ENCODE data around the gene SH3RF3. TPM values are rescaled to one million over a fixed set of nuclear protein-coding genes. Genes with fewer than 3 reads are reported as not detected.

SH3RF3 gene
- total RNA-seq (2014; rRNA removed; shearing (Covaris generic)) = 0.32 and 0.35 TPM in 2 replicates
- 0.77 and 1.1 TPM in 2 replicates for polyA plus RNA-seq (2015; cell fraction: cytosol; rRNA removed)
- polyA plus RNA-seq (2015; cell fraction: nucleus; rRNA removed) = 0.30 and 0.41 TPM in 2 replicates

GRCh38 chr2:109128616-109129355 is at the start of gene SH3RF3:
TSS of gene SH3RF3 (plus strand) at chr2:109129205.
- in situ Hi-C loops (cut with HindIII; ENCODE audit: low pct_unique_long_range_greater_than_20kb, low sequenced_read_pairs) = no loop called here
- peak; percentile 15 for DNase-seq (ENCODE audit: low read depth, low spot score)

GRCh38 chr2:109079590-109079989 is 49.4 kb upstream of the SH3RF3 start:
- no peak for DNase-seq (ENCODE audit: low read depth, low spot score)
- in situ Hi-C loops (cut with HindIII; ENCODE audit: low pct_unique_long_range_greater_than_20kb, low sequenced_read_pairs) = no loop called here

- in situ Hi-C loops (cut with HindIII; ENCODE audit: low pct_unique_long_range_greater_than_20kb, low sequenced_read_pairs) = no loop called here
- DNase-seq (ENCODE audit: low read depth, low spot score) = no peak
Measured at GRCh38 chr2:109080109-109080508, 48.9 kb upstream of the SH3RF3 start.

- no peak for DNase-seq (ENCODE audit: low read depth, low spot score)
- in situ Hi-C loops (cut with HindIII; ENCODE audit: low pct_unique_long_range_greater_than_20kb, low sequenced_read_pairs) = no loop called here
Measured at GRCh38 chr2:109080757-109081156, 48.2 kb upstream of the SH3RF3 start.

DNA sequence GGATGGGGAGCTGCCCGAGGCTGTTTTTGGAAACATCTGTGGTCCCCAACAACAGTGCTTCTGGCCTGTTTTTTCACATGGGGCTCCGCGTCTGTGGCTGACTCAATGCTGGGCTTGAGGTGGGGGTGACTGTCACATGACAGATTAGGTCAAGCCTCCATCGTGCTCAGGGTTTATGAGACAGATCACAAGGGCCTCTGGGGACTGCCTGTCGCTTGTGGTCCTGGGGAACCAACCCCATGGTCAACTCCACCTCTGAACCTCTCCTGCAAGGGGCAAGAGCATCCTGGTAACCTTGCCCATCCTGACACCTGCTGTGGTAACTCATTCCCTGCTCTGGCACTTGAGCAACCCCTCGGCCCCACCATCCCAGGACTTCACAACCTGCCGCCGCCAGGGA is 47.6 kb upstream of the SH3RF3 start:
- DNase-seq (ENCODE audit: low read depth, low spot score) = no peak
- in situ Hi-C loops (cut with HindIII; ENCODE audit: low pct_unique_long_range_greater_than_20kb, low sequenced_read_pairs) = no loop called here

DNA sequence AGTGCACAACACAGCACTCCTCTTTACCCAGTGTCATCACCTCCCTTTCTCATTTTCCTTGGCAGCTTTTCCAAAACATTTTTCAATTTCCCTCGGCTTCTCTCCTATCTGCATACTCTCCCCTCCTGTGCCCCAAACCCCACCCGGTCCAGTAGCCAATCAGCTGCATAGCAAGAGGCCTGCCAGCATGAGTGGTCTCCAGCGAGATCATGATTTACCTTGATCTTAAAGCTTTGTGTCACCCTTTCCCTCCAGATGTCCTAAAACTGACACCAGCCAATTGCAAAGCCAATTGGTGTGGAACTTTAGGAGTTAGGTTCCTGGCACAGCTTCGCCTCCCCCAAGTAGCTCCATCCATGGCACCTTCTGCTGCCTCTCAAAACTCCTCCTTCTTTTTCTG is 45.2 kb upstream of the SH3RF3 start:
- in situ Hi-C loops (cut with HindIII; ENCODE audit: low pct_unique_long_range_greater_than_20kb, low sequenced_read_pairs) = no loop called here

DNA sequence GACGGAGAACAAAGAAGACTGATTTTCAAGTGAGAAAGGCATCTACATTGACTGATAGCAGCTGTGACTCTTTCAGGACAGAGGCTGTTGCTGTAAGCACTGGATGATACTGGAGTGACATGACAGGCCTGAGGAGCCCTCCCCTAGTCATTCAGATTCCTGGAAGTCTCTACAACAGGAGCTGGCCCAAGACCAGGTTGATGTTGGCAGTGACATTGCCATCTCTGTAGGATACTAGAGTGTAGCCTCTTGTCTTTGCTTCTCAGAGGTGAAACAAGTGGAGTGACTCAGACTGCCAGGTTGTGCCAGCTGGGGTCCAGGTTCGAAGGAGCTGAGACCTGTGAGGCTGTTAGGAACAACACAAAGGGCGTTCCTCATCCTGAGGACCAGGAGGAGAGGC is 44.7 kb upstream of the SH3RF3 start:
- in situ Hi-C loops (cut with HindIII; ENCODE audit: low pct_unique_long_range_greater_than_20kb, low sequenced_read_pairs) = no loop called here
- DNase-seq (ENCODE audit: low read depth, low spot score) = no peak

More for the DNA sequence above, 45.2 kb upstream of the SH3RF3 start:
- DNase-seq (ENCODE audit: low read depth, low spot score) = no peak

GRCh38 chr2:109085912-109086742 is 42.9 kb upstream of the SH3RF3 start:
- no peak for DNase-seq (ENCODE audit: low read depth, low spot score)
- in situ Hi-C loops (cut with HindIII; ENCODE audit: low pct_unique_long_range_greater_than_20kb, low sequenced_read_pairs) = no loop called here

- DNase-seq (ENCODE audit: low read depth, low spot score) = no peak
- in situ Hi-C loops (cut with HindIII; ENCODE audit: low pct_unique_long_range_greater_than_20kb, low sequenced_read_pairs) = no loop called here
Measured at GRCh38 chr2:109086743-109087020, 42.3 kb upstream of the SH3RF3 start.

DNA sequence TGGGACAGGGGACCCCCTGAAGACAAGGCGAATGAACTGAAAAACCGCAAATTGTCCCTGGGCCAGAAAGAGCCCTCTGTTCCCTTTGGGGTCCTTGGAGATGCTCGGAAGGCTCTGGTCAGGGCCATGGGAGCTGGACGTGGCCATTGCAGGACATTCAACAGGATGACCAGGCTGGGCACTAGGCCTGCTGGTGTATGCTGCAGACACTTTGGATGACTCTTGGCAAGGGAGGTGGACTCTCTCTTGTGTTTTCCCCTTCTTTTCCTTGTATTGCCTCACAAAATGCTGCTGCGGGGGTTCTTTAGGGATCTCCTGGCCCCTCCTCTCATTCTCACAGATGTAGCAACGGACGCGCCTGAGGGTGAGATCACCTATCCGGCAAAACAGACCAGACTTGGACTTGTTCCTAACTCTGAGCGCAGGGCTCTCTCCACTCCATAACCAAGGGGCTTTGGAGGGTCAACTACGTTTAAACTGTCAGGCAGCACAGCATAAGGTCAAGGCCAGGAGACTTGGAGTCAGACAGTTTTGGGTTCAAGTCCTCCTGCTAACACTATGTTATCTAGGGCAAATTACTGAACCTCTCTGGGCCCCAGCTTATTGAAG is 41.8 kb upstream of the SH3RF3 start:
- in situ Hi-C loops (cut with HindIII; ENCODE audit: low pct_unique_long_range_greater_than_20kb, low sequenced_read_pairs) = no loop called here
- no peak for DNase-seq (ENCODE audit: low read depth, low spot score)

DNA sequence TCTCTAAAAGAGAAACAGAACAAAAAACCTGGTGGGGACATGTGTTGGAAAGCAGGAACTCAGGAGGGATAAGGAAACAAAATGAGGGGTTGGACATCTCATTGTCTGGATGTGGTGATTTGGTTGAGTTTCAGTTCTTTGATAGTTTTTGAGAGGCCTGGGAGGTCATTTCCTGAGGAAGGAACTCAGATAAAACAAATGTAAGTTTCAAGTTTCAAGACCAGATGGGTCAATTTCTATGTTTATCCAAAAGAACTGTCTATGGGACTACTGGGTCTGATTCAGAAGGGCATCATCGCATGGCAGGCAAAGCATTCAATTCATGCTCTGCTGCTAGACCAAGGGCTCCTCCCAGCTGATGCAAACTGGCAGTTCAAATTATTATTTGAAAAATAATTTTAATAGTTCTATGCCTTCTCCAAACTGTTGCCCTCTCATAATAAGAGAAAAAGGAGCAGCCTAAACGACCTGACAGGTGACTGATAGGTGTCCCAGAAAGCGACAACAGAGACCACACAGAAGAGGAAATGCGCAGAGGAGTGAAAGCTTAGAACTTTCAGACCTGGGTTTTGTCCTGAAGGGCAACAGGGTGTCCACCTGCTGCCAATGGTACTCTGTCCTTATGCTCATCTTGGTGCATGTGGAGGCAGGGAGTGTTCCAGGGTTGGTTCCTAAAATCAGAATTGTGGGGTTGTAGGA is 39.3 kb upstream of the SH3RF3 start:
- in situ Hi-C loops (cut with HindIII; ENCODE audit: low pct_unique_long_range_greater_than_20kb, low sequenced_read_pairs) = no loop called here
- DNase-seq (ENCODE audit: low read depth, low spot score) = no peak

GRCh38 chr2:109091526-109091925 is 37.5 kb upstream of the SH3RF3 start:
- in situ Hi-C loops (cut with HindIII; ENCODE audit: low pct_unique_long_range_greater_than_20kb, low sequenced_read_pairs) = no loop called here

GRCh38 chr2:109094144-109094543 is 34.9 kb upstream of the SH3RF3 start:
- in situ Hi-C loops (cut with HindIII; ENCODE audit: low pct_unique_long_range_greater_than_20kb, low sequenced_read_pairs) = no loop called here
- DNase-seq (ENCODE audit: low read depth, low spot score) = no peak

More at GRCh38 chr2:109091526-109091925, 37.5 kb upstream of the SH3RF3 start:
- no peak for DNase-seq (ENCODE audit: low read depth, low spot score)

DNA sequence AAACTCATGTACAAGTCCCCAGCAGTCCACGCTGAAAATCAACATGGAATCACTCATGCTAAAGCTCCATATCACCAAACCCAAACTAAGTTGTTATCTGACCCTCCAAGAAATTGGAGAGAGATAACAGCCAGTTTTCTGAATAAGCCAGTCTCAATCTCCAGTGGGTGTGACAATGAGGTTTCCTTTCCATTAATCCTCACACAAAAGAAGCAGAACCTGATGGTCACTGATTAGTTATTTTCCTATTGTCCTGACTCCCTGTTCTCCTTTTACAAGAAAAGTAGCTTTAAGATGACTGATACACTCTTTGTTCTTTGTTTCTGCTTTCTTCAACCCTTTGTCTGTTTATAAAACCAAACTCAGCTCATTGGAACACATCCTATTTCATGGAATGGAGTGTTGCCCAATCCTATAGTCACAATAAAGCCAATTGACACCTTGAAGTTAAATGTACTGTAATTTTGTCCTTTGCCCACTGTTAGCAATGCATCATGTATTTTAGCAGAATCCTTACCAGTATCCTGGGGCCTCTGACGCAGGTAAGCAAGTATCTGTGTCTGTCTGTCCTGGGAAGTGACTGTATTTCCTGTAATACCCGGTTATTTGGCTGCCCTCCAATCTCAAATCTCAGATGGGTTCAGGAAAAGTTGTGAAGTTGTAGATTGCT is 30.6 kb upstream of the SH3RF3 start:
- in situ Hi-C loops (cut with HindIII; ENCODE audit: low pct_unique_long_range_greater_than_20kb, low sequenced_read_pairs) = no loop called here
- no peak for DNase-seq (ENCODE audit: low read depth, low spot score)

- no peak for DNase-seq (ENCODE audit: low read depth, low spot score)
- in situ Hi-C loops (cut with HindIII; ENCODE audit: low pct_unique_long_range_greater_than_20kb, low sequenced_read_pairs) = no loop called here
Measured at GRCh38 chr2:109098921-109099273, 30.1 kb upstream of the SH3RF3 start.

DNA sequence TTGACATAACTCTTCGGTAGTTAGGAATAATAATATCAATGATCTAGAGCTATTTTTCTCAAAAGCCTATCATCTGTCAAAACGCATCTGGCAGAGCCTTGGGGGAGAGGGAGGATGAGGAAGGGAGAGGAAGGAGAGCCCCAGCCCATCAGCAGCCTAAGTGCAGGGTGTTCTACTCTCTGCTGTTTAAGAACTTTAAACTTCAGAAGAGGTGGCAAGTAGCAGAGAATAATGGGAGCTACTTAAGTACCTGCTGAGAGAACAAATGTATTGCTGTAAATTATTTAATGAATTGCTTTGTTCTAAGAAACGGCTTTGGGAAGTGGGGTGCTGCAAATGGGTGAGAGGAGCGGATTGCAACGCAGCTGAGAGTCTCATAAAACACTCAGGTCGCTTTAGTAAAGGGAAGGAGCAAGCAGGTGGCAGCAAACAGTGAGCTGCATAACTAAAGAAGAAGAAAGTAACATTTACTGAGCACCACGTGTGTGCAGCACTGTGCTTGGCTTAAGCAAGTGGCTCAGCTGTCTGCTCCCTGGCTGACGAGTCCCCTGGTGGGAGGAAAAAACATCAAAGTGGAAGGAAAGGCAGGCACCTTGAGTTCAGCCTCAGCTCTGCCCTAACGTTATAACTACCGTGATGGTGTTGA is 26.3 kb upstream of the SH3RF3 start:
- in situ Hi-C loops (cut with HindIII; ENCODE audit: low pct_unique_long_range_greater_than_20kb, low sequenced_read_pairs) = no loop called here
- no peak for DNase-seq (ENCODE audit: low read depth, low spot score)

- no peak for DNase-seq (ENCODE audit: low read depth, low spot score)
- in situ Hi-C loops (cut with HindIII; ENCODE audit: low pct_unique_long_range_greater_than_20kb, low sequenced_read_pairs) = no loop called here
Measured at GRCh38 chr2:109105113-109105512, 23.9 kb upstream of the SH3RF3 start.

All from SK-MEL-5 (cell line).